GM18502 (cell line): Measurements from ENCODE around the gene PCARE.
A peak's percentile ranks its signal among the peaks of the same experiment; 100 is the strongest.
"Not testable (repeated sequence)": the region's sequence is repeated elsewhere in the genome, so short reads cannot be mapped to it uniquely, and the experiment has no call there.

Source experiments
- ATAC-seq: cut with Tn5 transposase; IDR thresholded peaks from one replicate; pipeline ENCODE4 v1.9.1; 2021; ENCODE audit warnings: mild to moderate bottlenecking; ENCODE audit not compliant: unreplicated experiment, poor library complexity

PCARE gene

GRCh38 chr2:29100564-29100963 is 26.2 kb upstream of the PCARE start:
- ATAC-seq, result no peak

- no peak for ATAC-seq
Observed at GRCh38 chr2:29097569-29097968, 23.2 kb upstream of the PCARE start.

- no peak for ATAC-seq
Observed at GRCh38 chr2:29096969-29097368, 22.6 kb upstream of the PCARE start.

- ATAC-seq, result not testable (repeated sequence)
Observed at GRCh38 chr2:29090311-29090710, 16.0 kb upstream of the PCARE start.

- ATAC-seq, result no peak
Observed at GRCh38 chr2:29084554-29084953, 10.2 kb upstream of the PCARE start.

GRCh38 chr2:29082804-29083495 is 8.6 kb upstream of the PCARE start:
- peak; percentile 71 for ATAC-seq

GRCh38 chr2:29080886-29081743 is 6.8 kb upstream of the PCARE start:
- no peak for ATAC-seq

- no peak for ATAC-seq
Observed at GRCh38 chr2:29079887-29080286, 5.6 kb upstream of the PCARE start.

- ATAC-seq, result no peak
Observed at GRCh38 chr2:29075894-29076705, 1.8 kb upstream of the PCARE start.

GRCh38 chr2:29073933-29074332 is 390 bp downstream of the PCARE start:
- no peak for ATAC-seq

- ATAC-seq, result no peak
Observed at GRCh38 chr2:29072971-29073725, 1.2 kb downstream of the PCARE start.

GRCh38 chr2:29072251-29072650 is 2.1 kb downstream of the PCARE start:
- no peak for ATAC-seq

GRCh38 chr2:29071032-29071975 is 3.0 kb downstream of the PCARE start:
- no peak for ATAC-seq

- no peak for ATAC-seq
Observed at GRCh38 chr2:29070526-29070925, 3.8 kb downstream of the PCARE start.

- ATAC-seq, result no peak
Observed at GRCh38 chr2:29068513-29068912, 5.8 kb downstream of the PCARE start.

GRCh38 chr2:29066997-29067605 is 7.2 kb downstream of the PCARE start:
- ATAC-seq, result no peak

GRCh38 chr2:29066271-29066860 is 8.0 kb downstream of the PCARE start:
- no peak for ATAC-seq

- no peak for ATAC-seq
Observed at GRCh38 chr2:29065068-29065811, 9.1 kb downstream of the PCARE start.
